NCI-H2196 treated with DMSO at 0.1 percent for 48 hours (cell line): ENCODE results near the gene NRXN3.
A peak's percentile ranks its signal among the peaks of the same experiment; 100 is the strongest.

Experiments used
- DNase-seq: peaks from one replicate; lab custom pipeline; 2025; ENCODE audit not compliant: unreplicated experiment; lab: John Stamatoyannopoulos, UW

The NRXN3 gene

DNA sequence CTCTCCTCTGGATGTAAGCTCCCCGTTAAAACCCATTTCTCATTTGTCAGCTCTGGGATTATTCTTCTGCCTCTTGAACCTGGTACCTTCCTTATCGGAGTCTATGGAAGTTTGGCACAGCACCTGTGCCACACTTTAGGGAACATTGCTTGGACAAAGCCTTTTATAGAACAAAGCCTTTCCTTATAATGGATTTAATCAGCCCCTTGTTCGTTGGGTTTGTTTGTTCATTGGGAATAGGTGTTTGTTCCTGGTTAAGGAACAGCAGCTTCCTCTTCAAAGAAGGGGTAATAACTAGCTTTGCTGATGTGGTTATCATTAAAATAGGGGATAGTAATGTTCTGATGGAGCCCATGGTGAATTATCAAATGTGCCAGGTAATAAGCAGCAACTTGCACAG lies 70.4 kb downstream of the NRXN3 start:
- DNase-seq: no peak

DNA sequence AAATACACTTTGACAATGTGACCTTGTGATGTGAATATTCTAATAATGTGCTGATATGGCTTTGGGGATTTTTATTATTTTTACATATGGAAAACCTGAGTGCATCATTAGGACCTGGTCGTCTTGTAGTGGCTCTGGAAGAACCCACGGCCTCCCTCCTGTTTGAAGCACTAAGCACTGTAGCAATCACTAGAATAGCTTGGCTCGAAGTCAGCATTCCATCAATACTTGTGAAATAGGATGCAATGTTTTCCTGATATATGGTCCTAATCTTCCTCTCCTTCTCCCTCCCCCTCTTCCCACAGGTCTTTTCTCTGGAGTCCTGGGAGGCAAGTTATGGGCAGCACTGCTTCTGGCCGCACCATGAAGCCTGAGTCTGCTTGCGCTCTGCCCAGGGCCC lies 71.9 kb downstream of the NRXN3 start:
- DNase-seq: no peak

GRCh38 chr14:78243187-78243586 lies 73.0 kb downstream of the NRXN3 start:
- DNase-seq: no peak

- DNase-seq: no peak
Measured at GRCh38 chr14:78245238-78245637, 75.1 kb downstream of the NRXN3 start.

DNA sequence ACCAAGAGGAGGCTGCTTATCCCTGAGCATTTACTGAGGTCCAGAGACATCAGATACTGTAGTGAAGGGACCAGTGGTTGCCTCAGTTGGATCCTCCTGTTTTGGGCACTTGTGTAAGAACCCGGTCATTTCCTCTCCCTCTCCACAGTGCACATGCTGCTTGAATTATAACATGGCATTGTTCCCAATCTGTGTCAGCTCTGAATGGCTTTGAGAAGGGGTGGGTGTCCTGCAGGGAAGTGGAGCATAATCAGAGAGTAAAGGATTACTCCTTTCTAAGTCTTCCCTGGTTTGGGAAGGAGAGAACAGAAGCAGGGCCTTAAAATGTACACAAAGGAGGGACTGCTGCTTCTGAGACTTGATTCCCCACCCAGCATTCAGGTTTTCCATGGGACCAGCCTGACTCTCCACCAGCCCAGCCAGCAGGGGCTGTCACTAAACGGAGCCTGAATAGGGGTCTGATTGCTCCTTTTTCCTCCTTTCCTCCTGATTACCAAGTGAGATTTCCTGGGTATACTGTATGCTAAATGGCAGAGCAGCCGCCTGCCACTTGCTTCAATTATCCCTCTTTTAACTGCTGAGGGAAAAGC lies 78.4 kb downstream of the NRXN3 start:
- DNase-seq: no peak

DNA sequence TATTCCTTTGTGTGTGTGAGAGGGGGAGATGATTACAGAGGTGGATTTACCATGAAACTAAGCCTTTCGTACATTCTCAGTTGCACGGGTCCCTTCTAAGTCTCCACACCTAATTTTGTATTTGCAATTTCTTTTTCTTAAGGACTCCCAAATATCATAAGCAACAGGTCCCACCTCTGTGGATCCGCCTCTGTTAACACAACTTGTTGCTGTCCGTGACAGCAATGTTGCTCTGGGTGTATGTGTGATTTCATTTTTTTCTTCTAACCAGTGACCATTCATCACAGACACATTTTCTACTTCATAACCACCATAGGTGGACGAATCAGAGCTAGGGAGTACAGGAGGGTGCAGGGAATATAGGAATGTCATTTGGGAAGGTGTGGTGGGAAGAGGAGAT lies 81.1 kb downstream of the NRXN3 start:
- no peak for DNase-seq

DNA sequence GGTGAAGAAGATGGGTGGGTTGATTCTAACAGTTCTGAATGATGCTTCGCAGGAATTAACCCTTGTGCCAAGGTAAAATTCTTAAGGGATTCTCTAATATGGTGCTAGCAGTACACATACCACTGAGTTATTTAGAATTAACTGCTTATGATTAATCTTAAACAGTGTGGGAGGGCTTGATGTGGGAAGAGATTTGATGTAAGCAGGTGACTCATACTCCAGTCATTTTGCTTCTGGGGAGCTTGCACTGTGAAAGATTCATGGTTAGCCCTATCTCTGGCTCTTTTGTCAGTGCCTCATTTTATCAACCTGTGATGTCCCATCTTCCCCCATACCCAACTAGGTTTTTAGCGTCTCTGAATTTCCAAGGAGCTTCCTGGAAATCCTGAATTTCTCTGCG lies 83.8 kb downstream of the NRXN3 start:
- no peak for DNase-seq

DNA sequence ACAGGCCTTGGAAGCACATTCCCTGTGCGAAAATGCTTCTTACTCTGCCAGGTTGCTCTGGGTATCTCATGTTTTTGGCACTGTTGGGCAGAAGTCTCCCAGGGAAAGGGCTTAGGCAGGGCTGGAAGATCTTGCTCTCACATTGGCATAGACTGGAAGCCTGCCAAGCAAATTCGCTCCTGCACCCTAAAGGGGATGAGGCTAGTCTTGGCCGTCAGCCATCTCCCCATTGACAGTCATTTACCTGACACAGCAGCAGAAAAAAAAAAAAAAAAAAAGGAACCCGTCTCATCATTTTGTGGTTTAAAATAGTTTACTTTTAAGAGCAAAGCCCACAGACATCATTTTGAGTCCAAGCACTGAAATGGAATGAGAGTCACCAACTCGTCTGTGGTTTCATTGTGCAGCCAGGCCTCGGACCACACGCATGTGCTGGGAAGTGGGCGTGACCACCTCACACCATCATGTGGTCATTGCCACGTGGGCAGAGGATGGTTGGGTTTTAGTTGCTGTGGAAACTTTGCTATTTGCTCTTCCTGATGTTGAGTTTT lies 84.8 kb downstream of the NRXN3 start:
- DNase-seq: peak; percentile 46

GRCh38 chr14:78259831-78260230 lies 89.7 kb downstream of the NRXN3 start:
- no peak for DNase-seq

- no peak for DNase-seq
Measured at GRCh38 chr14:78278464-78279250, 108.5 kb downstream of the NRXN3 start.

- DNase-seq: no peak
Measured at GRCh38 chr14:78282437-78282836, 112.3 kb downstream of the NRXN3 start.

DNA sequence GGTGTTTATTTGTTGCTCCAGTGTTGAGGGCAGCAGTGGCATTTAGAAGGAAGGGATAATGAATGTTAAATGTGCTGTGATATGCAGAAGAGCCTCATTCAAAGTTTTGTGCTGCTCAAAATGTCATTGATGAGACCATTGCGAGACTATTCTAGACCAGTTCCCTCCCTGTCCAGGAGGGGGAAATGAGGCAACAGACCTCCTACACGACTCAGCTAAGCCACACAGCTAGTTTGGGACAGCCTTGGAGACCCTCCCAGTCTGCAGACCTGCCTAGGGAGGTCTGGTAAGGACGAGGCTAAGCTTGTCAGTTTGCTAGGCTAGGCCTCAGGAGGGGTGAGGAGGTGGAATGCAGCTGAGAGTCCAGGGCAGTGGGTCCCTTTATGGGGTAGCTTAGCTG lies 116.0 kb downstream of the NRXN3 start:
- DNase-seq: no peak

DNA sequence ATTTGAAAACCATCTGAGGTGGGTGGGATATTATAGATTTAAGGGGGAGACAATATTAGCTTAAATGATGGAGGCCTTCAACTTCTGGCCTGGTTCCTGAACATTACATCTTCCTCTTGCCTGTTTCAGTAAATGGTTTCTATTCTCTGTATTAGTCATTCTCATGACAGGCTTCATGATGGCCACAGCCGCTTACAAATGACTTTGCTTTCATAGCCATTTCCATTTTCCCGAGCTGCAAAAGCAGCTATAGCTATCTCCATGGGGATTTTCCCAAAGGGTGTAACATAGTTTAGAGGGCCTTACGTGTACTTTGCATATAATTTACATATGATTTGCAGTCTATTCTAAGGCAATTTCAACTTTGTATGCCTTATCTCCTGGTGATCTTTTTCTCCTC lies 121.8 kb downstream of the NRXN3 start:
- no peak for DNase-seq

- no peak for DNase-seq
Measured at GRCh38 chr14:78297858-78298257, 127.7 kb downstream of the NRXN3 start.

DNA sequence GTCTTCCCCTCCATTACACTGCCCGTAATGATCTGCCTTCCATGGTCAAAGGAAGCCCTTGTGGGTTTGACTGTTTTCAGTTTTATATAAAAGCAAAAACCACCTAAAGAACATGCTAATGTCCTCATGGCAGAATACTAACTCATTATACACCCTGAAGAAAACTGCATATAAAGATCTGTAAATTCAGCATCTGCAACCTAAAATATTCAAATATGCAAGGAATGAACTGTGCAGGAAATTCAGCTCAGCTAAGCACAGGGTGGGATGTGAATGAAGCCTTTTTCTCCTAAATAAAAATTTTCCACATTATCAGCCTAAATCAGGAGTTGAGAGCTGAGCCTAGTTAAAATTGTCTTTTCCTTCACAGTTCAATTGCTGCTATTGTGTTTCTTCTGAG lies 128.1 kb downstream of the NRXN3 start:
- no peak for DNase-seq

DNA sequence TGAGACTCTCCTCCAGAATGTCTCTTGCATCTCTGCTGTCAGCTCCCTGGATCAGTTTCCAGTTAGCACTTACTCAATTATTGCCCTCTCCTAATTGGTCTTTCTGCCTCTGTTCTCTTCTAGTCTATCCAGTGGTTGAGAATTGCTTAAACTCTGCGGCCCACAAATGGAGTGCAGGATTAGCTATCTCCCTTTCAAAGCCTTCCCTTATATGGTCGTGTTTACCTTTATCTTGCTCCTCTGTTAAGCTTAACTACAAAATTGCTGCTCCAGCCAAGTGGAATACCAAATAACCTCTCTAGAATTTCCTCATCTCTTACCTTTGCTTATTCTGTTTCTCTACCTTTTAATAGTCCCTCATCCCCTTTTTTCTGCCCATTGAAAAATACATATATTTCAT lies 132.7 kb downstream of the NRXN3 start:
- peak; percentile 17 for DNase-seq

- no peak for DNase-seq
Measured at GRCh38 chr14:78307671-78308070, 137.5 kb downstream of the NRXN3 start.

DNA sequence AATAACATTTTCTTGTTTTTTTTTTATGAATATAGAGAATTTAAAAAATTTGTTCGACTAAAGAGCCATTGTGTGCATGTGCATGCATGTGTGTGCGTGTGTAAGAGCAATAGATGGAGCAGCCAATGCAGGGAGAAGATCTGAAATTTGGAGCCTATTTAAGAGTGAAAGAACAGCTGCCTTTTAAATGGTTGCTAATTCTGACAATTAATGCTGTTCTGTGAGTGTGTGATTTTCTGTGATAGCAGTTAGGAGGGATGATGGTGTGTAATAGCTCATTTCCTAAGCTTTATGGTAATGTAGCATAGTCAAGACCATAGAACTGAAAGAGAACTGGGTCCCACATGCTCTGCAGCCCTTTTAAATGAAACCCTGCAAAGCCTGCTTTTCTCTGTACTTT lies 137.9 kb downstream of the NRXN3 start:
- DNase-seq: no peak

DNA sequence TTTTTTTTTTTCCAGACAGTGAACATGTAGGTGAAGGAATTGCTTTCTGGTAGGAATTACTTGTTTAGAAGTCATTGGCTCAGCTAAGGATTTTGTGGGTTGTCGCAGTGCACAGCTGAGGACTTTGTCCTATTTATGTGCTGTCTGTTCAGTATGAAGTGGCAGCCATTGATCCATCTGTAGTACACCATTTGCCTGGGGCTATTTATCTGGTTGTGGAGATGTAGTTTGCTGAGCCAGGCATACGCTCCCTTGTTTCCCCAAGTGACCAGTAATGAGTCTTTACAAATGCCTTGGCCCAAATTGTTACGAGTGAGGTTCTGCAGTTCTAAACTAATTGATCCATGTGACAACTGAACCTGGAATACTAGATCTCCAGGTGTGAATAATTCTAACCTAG lies 140.1 kb downstream of the NRXN3 start:
- DNase-seq: no peak

GRCh38 chr14:78313499-78313898 lies 143.3 kb downstream of the NRXN3 start:
- no peak for DNase-seq

DNA sequence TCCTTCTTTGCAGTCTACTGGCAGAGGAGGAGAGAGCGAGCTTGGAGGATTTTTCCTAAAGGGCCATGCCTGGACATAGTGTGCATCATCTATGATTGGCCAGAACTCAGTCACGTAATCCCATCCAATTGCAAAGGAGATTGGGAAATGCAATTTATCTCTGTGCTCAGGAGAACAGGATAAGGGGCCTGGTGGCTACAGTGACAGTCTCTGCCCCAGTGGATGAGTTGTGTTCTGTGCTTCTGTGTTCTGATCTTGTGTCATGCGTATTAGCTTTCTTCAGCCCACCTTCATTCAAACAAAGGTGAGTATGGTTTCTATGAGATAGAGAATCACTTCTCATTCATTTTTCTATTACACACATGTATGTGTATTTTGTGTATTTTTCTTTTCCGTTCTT lies 144.3 kb downstream of the NRXN3 start:
- DNase-seq: no peak

DNA sequence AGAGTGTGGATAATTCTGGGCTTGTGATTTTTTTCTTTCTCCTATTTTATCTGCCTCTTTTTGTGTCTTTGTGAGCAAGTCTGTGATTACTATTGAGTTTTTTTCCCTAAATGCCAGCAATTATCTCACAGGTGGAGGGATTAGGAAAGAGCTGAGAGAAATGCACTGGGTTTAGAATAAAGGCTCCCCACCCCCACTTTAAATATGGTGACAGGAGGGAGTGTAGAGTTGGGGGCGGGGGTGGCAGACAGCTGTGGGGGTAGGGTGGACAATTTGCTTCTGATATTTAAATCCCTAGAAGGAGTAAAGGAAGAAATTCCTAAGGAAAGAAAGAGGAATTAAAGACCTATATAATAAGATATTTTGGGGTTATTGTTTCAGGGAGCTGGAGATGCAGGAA lies 145.9 kb downstream of the NRXN3 start:
- DNase-seq: no peak

DNA sequence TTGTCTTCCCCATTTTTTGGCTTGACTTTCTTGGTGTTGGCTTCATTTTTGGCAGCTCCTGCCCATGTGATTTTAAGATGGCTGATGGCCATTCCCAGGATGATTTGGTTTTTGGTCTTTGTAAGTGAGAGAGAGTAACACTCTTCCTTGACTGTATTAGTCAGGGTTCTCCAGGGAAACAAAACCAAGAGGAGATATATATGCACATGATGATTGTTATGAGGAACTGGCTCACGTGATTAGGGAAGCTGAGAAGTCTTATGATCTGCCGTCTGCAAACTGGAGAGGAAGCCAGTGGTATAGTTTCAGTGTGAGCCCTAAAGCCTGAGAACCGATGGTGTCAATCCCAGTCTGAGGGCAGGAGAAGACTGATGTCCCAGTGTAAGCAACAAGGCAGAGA lies 146.6 kb downstream of the NRXN3 start:
- DNase-seq: no peak
